ENCODE measurements around the gene APRT. TPM values are rescaled to one million over a fixed set of nuclear protein-coding genes. Genes with fewer than 3 reads are reported as not detected.

APRT gene
- total RNA-seq, 1 donor from 2014 or later, result 46.6 TPM

GRCh38 chr16:88844419-88845036 is 32.8 kb upstream of the APRT start:
- no peak for DNase-seq (ENCODE audit: low spot score)
- intact Hi-C loops (cut with DNase I), result no loop called here

- intact Hi-C loops (cut with DNase I), result no loop called here
- no peak for DNase-seq (ENCODE audit: low spot score)
Observed at GRCh38 chr16:88843256-88843655, 31.5 kb upstream of the APRT start.

- DNase-seq (ENCODE audit: low spot score), result no peak
- intact Hi-C loops (cut with DNase I), result no loop called here
Observed at GRCh38 chr16:88842806-88843205, 31.1 kb upstream of the APRT start.

GRCh38 chr16:88842308-88842756 is 30.6 kb upstream of the APRT start:
- DNase-seq (ENCODE audit: low spot score), result no peak
- intact Hi-C loops (cut with DNase I), result no loop called here

GRCh38 chr16:88841521-88842307 is 30.0 kb upstream of the APRT start:
- no peak for DNase-seq (ENCODE audit: low spot score)
- intact Hi-C loops (cut with DNase I), result no loop called here

- intact Hi-C loops (cut with DNase I), result no loop called here
- DNase-seq (ENCODE audit: low spot score), result no peak
Observed at GRCh38 chr16:88840600-88841215, 29.0 kb upstream of the APRT start.

GRCh38 chr16:88839745-88840599 is 28.2 kb upstream of the APRT start:
- intact Hi-C loops (cut with DNase I), result no loop called here
- no peak for DNase-seq (ENCODE audit: low spot score)

- intact Hi-C loops (cut with DNase I), result no loop called here
- no peak for DNase-seq (ENCODE audit: low spot score)
Observed at GRCh38 chr16:88839026-88839529, 27.4 kb upstream of the APRT start.

- DNase-seq (ENCODE audit: low spot score), result no peak
- intact Hi-C loops (cut with DNase I), result no loop called here
Observed at GRCh38 chr16:88838566-88838965, 26.8 kb upstream of the APRT start.

- no peak for DNase-seq (ENCODE audit: low spot score)
- intact Hi-C loops (cut with DNase I), result no loop called here
Observed at GRCh38 chr16:88837806-88838205, 26.1 kb upstream of the APRT start.

- intact Hi-C loops (cut with DNase I), result no loop called here
- no peak for DNase-seq (ENCODE audit: low spot score)
Observed at GRCh38 chr16:88836791-88837190, 25.1 kb upstream of the APRT start.

GRCh38 chr16:88835818-88836217 is 24.1 kb upstream of the APRT start:
- intact Hi-C loops (cut with DNase I), result no loop called here
- no peak for DNase-seq (ENCODE audit: low spot score)

GRCh38 chr16:88835383-88835782 is 23.7 kb upstream of the APRT start:
- DNase-seq (ENCODE audit: low spot score), result no peak
- intact Hi-C loops (cut with DNase I), result no loop called here

- no peak for DNase-seq (ENCODE audit: low spot score)
- intact Hi-C loops (cut with DNase I), result no loop called here
Observed at GRCh38 chr16:88834670-88835069, 22.9 kb upstream of the APRT start.

- intact Hi-C loops (cut with DNase I), result no loop called here
- DNase-seq (ENCODE audit: low spot score), result no peak
Observed at GRCh38 chr16:88833086-88833485, 21.4 kb upstream of the APRT start.

GRCh38 chr16:88831838-88832237 is 20.1 kb upstream of the APRT start:
- intact Hi-C loops (cut with DNase I), result no loop called here
- DNase-seq (ENCODE audit: low spot score), result no peak

- intact Hi-C loops (cut with DNase I), result no loop called here
- DNase-seq (ENCODE audit: low spot score), result no peak
Observed at GRCh38 chr16:88830783-88831182, 19.1 kb upstream of the APRT start.

GRCh38 chr16:88830258-88830657 is 18.5 kb upstream of the APRT start:
- DNase-seq (ENCODE audit: low spot score), result no peak
- intact Hi-C loops (cut with DNase I), result no loop called here

- intact Hi-C loops (cut with DNase I), result no loop called here
- DNase-seq (ENCODE audit: low spot score), result no peak
Observed at GRCh38 chr16:88828711-88829110, 17.0 kb upstream of the APRT start.

- no peak for DNase-seq (ENCODE audit: low spot score)
- intact Hi-C loops (cut with DNase I), result no loop called here
Observed at GRCh38 chr16:88827727-88828126, 16.0 kb upstream of the APRT start.

All from cardiac septum (tissue), 1 donor.